Upper lobe of left lung (tissue), 6 donors: ENCODE measurements around the gene AGPS. TPM values are rescaled to one million over a fixed set of nuclear protein-coding genes. Genes with fewer than 3 reads are reported as not detected.

ENCODE experiments used
- ATAC-seq, 2 donors: fragments of 200-7000 bp; cut with Tn5 transposase; one replicate each; pipeline ENCODE4 v1.9.1; 2022; ENCODE audit warnings: mild to moderate bottlenecking in 2 of 2, moderate library complexity in 2 of 2; ENCODE audit not compliant: low FRiP score in 2 of 2
- DNase-seq, 2 donors: peaks; one replicate each; pipeline ENCODE4 v3.0.0-alpha.2; 2019 to 2020
- H3K27ac ChIP-seq, 4 donors: fragments of 200-600 bp; sonication (generic); one replicate each; pipeline ENCODE4 v1.5.1; 2016 to 2019
- H3K27me3 ChIP-seq, 4 donors: fragments of 200-600 bp; sonication (generic); one replicate each; pipeline ENCODE4 v1.5.1; 2017 to 2019
- H3K36me3 ChIP-seq, 4 donors: fragments of 200-600 bp; sonication (generic); one replicate each; pipeline ENCODE4 v1.5.1; 2016 to 2019
- H3K4me1 ChIP-seq, 4 donors: fragments of 200-600 bp; sonication (generic); one replicate each; pipeline ENCODE4 v1.5.1; 2018 to 2019
- H3K4me3 ChIP-seq, 4 donors: fragments of 200-600 bp; sonication (generic); one replicate each; pipeline ENCODE4 v1.5.1; 2017 to 2019; ENCODE audit warnings: mild to moderate bottlenecking in 2 of 4, moderate library complexity in 1 of 4
- H3K9me3 ChIP-seq, 4 donors: fragments of 200-600 bp; sonication (generic); one replicate each; pipeline ENCODE4 v1.5.1; 2018 to 2019
- CTCF ChIP-seq, 6 experiments: fragments of 450-650 bp in 4 of 6; fragments of 200-600 bp in 2 of 6; sonication (generic) in 2 of 6; IDR thresholded peaks; one replicate each; pipeline ENCODE4 v1.5.1; 2016 to 2019; ENCODE audit warnings: antibody characterized with exemption in 6 of 6
- EP300 ChIP-seq, 4 donors: sonication (generic); formaldehyde crosslinking; IDR thresholded peaks; one replicate each; pipeline ENCODE4 v1.5.1; 2017; ENCODE audit warnings: antibody characterized with exemption in 4 of 4, control low read depth in 2 of 4
- POLR2A ChIP-seq, 4 donors: fragments of 450-650 bp; IDR thresholded peaks; one replicate each; pipeline ENCODE4 v1.5.1; 2016 to 2017; ENCODE audit warnings: antibody characterized with exemption in 4 of 4, mild to moderate bottlenecking in 2 of 4
- POLR2AphosphoS5 ChIP-seq, 2 donors: sonication (generic); formaldehyde crosslinking; IDR thresholded peaks; one replicate each; pipeline ENCODE4 v1.5.1; 2017; ENCODE audit warnings: antibody characterized with exemption in 2 of 2
- WGBS, 2 donors: methylation state at CpG; one replicate each; pipeline ENCODE4 v1.1.5; 2017 to 2018; 5-methylcytosine and 5-hydroxymethylcytosine counted together
- total RNA-seq, 6 donors: library from RNA; depleted of rRNA in 4 of 6; stranded (reverse); fragments of >200 nt in 4 of 6; gene quantifications; one replicate each; pipeline versions ENCODE4 v1.1.0 to v1.2.1, GENCODE V29; 2016 to 2021
- donor health status: DM: no; HTN: no; CAD: no; lungs with moderate emphysema.
- donor health status: DM: no; HTN: yes; CAD: no; lungs with severe emphysema.

Gene AGPS
- total RNA-seq, 6 donors from 2014 or later: 38.8 to 81.6 (median 50.0) TPM

- Histone ChIP-seq H3K4me1 (no peaks in the 10 kb centered on the region), H3K27me3 (no peaks in the 10 kb centered on the region), H3K27ac (no peak overlapping the region), H3K36me3 (no peaks in the 10 kb centered on the region), H3K9me3 (no peaks in the 10 kb centered on the region), H3K4me3 (no peak overlapping the region)
- 38 to 52% methylated on average over 1 of the region's 1 CpG for WGBS, 2 donors
- TF ChIP-seq POLR2A (IDR thresholded peaks at IDR 0.05) (no peak), EP300 (IDR thresholded peaks at IDR 0.05) (no peak), POLR2AphosphoS5 (IDR thresholded peaks at IDR 0.05) (no peak), CTCF (IDR thresholded peaks at IDR 0.05) (no peak)
- ATAC-seq (no peak), DNase-seq (no peak)
These were observed 175.8 kb downstream of the AGPS start for GRCh38 chr2:177568390-177568789.

- DNase-seq (no peak), ATAC-seq (no peak)
- H3K27me3 ChIP-seq: no peaks in the 10 kb centered on the region
- no peak overlapping the region for H3K27ac ChIP-seq
- WGBS, 2 donors: 87 to 96% methylated on average over 5 of the region's 5 CpGs
- no peaks in the 10 kb centered on the region for H3K36me3 ChIP-seq
- H3K4me3 ChIP-seq: no peak overlapping the region
- no peaks in the 10 kb centered on the region for H3K4me1 ChIP-seq
- H3K9me3 ChIP-seq: no peaks in the 10 kb centered on the region
- no peak for TF ChIP-seq EP300 (IDR thresholded peaks at IDR 0.05)
- no peak for TF ChIP-seq CTCF (IDR thresholded peaks at IDR 0.05)
- no peak for TF ChIP-seq POLR2A (IDR thresholded peaks at IDR 0.05)
- no peak for TF ChIP-seq POLR2AphosphoS5 (IDR thresholded peaks at IDR 0.05)
These were observed 176.3 kb downstream of the AGPS start for GRCh38 chr2:177568893-177569292.

GRCh38 chr2:177572236-177572671 lies 179.7 kb downstream of the AGPS start:
- Histone ChIP-seq H3K27me3 (no peaks in the 10 kb centered on the region), H3K4me3 (no peak overlapping the region), H3K27ac (no peak overlapping the region), H3K36me3 (no peaks in the 10 kb centered on the region), H3K4me1 (no peaks in the 10 kb centered on the region), H3K9me3 (no peaks in the 10 kb centered on the region)
- no peak for ATAC-seq
- TF ChIP-seq CTCF (IDR thresholded peaks at IDR 0.05) (no peak), POLR2A (IDR thresholded peaks at IDR 0.05) (no peak), POLR2AphosphoS5 (IDR thresholded peaks at IDR 0.05) (no peak), EP300 (IDR thresholded peaks at IDR 0.05) (no peak)
- 67 to 75% methylated on average over 2 of the region's 2 CpGs for WGBS, 2 donors
- DNase-seq: no peak

- Histone ChIP-seq H3K27me3 (no peaks in the 10 kb centered on the region), H3K27ac (no peak overlapping the region), H3K4me3 (no peak overlapping the region), H3K36me3 (no peaks in the 10 kb centered on the region), H3K4me1 (no peaks in the 10 kb centered on the region), H3K9me3 (no peaks in the 10 kb centered on the region)
- DNase-seq: no peak
- TF ChIP-seq POLR2A (IDR thresholded peaks at IDR 0.05) (no peak), POLR2AphosphoS5 (IDR thresholded peaks at IDR 0.05) (no peak), EP300 (IDR thresholded peaks at IDR 0.05) (no peak), CTCF (IDR thresholded peaks at IDR 0.05) (no peak)
- 68 to 80% methylated on average over 3 of the region's 3 CpGs for WGBS, 2 donors
- ATAC-seq: no peak
These were observed 180.5 kb downstream of the AGPS start for GRCh38 chr2:177573120-177573519.

GRCh38 chr2:177574356-177574755 lies 181.8 kb downstream of the AGPS start:
- no peak overlapping the region for H3K4me3 ChIP-seq

More at GRCh38 chr2:177574356-177574755, 181.8 kb downstream of the AGPS start:
- TF ChIP-seq POLR2A (IDR thresholded peaks at IDR 0.05): no peak
- Histone ChIP-seq H3K27me3 (no peaks in the 10 kb centered on the region), H3K9me3 (no peaks in the 10 kb centered on the region), H3K27ac (no peak overlapping the region), H3K36me3 (no peaks in the 10 kb centered on the region), H3K4me1 (no peaks in the 10 kb centered on the region)
- no peak for DNase-seq
- ATAC-seq: no peak
- WGBS, 2 donors: 77 to 86% methylated on average over 7 of the region's 7 CpGs
